Thoracic aorta (tissue), 2 donors: ENCODE measurements around the gene TJAP1. TPM values are rescaled to one million over a fixed set of nuclear protein-coding genes. Genes with fewer than 3 reads are reported as not detected.
"Not testable (repeated sequence)": the region's sequence is repeated elsewhere in the genome, so short reads cannot be mapped to it uniquely, and the experiment has no call there.

Experiments
- ATAC-seq: fragments of 150-250 bp; one replicate; pipeline ENCODE4 v1.8.0; 2017; ENCODE audit warnings: low read depth; ENCODE audit not compliant: insufficient number of reproducible peaks, low FRiP score
- DNase-seq: peaks from one replicate; pipeline ENCODE4 v3.0.0-alpha.2; 2020; ENCODE audit warnings: low spot score
- H3K27ac ChIP-seq, 2 donors: fragments of 200-600 bp; sonication (generic); 1 replicate in 1 of 2; 2 replicates in 1 of 2; pipeline ENCODE4 v1.5.1; 2016; ENCODE audit warnings: mild to moderate bottlenecking in 2 of 2, moderate library complexity in 2 of 2
- H3K27me3 ChIP-seq: fragments of 200-600 bp; sonication (generic); replicated peaks from 2 replicates; pipeline ENCODE4 v1.6.0; 2016; ENCODE audit warnings: mild to moderate bottlenecking; ENCODE audit not compliant: insufficient read depth
- H3K36me3 ChIP-seq: fragments of 200-600 bp; sonication (generic); one replicate; pipeline ENCODE4 v1.5.1; 2016
- H3K4me1 ChIP-seq, 2 donors: fragments of 200-600 bp; sonication (generic); 1 replicate in 1 of 2; 2 replicates in 1 of 2; pipeline versions ENCODE4 v1.5.1 to v1.6.0; 2016; ENCODE audit warnings: low read depth in 2 of 2, mild to moderate bottlenecking in 1 of 2; ENCODE audit not compliant: control insufficient read depth in 1 of 2
- H3K4me3 ChIP-seq: fragments of 200-600 bp; sonication (generic); 2 replicates; pipeline ENCODE4 v1.5.1; 2016; ENCODE audit warnings: mild to moderate bottlenecking
- H3K9me3 ChIP-seq: fragments of 200-600 bp; sonication (generic); 2 replicates; pipeline ENCODE4 v1.5.1; 2016
- total RNA-seq, 2 donors: library from RNA; depleted of rRNA; stranded (reverse); fragments of >200 nt; gene quantifications; one replicate each; pipeline versions ENCODE4 v1.1.0 to v1.2.3, GENCODE V29; 2016
- TF ChIP-seq, protein P1 (sequence below): fragments of 200-600 bp; sonication (generic); IDR thresholded peaks from one replicate; pipeline ENCODE4 v1.5.1; 2019; ENCODE audit warnings: antibody characterized with exemption

The TJAP1 gene
- total RNA-seq, 2 donors from 2014 or later: 19.5 to 21.0 TPM

DNA sequence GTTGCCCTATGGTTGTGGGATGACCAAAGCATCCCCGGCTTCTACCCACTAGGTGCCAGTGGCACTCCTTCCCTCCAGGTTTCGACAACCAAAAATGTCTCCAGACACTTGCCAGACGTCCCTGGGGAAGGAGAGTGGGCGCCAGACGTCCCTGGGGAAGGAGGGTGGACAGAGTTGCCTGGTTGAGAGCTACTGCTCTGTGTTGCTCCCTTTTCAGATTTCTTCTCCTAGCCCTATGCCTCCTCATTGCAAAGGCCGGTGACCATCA lies 19.7 kb downstream of the TJAP1 start:
- no peak for DNase-seq
- peaks cover 25 to 46% of the 10 kb centered on the region in 2 donors for H3K4me1 ChIP-seq
- peaks cover 24% of the 10 kb centered on the region for H3K36me3 ChIP-seq
- H3K9me3 ChIP-seq: no peaks in the 10 kb centered on the region
- TF ChIP-seq, protein P1, sequence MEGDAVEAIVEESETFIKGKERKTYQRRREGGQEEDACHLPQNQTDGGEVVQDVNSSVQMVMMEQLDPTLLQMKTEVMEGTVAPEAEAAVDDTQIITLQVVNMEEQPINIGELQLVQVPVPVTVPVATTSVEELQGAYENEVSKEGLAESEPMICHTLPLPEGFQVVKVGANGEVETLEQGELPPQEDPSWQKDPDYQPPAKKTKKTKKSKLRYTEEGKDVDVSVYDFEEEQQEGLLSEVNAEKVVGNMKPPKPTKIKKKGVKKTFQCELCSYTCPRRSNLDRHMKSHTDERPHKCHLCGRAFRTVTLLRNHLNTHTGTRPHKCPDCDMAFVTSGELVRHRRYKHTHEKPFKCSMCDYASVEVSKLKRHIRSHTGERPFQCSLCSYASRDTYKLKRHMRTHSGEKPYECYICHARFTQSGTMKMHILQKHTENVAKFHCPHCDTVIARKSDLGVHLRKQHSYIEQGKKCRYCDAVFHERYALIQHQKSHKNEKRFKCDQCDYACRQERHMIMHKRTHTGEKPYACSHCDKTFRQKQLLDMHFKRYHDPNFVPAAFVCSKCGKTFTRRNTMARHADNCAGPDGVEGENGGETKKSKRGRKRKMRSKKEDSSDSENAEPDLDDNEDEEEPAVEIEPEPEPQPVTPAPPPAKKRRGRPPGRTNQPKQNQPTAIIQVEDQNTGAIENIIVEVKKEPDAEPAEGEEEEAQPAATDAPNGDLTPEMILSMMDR: no peak
- H3K4me3 ChIP-seq: no peak overlapping the region
- no peak for ATAC-seq
- H3K27ac ChIP-seq: no peak overlapping the region
- H3K27me3 ChIP-seq: no peaks in the 10 kb centered on the region

DNA sequence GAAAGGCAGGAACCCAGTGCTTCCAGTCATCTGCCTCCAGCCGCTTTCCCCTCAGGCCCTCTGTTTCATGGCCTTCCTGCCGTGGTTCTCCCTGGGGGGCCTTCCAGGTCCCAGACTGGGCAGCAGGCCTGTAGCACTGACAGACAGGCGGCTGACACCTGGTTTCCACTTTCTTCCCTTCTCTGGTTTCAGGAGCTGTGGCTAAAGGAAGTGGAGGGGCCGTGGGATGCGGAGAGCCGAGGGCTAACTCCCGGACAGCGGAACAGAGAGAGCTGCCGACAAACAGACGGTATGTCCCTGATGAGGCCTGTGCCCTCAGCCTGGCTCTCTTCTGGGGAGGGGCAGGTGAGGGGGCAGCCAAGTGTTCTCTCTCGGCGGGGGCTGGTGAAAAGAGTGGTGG lies 20.3 kb downstream of the TJAP1 start:
- Histone ChIP-seq H3K4me3 (no peak overlapping the region), H3K27ac (no peak overlapping the region), H3K36me3 (peaks cover 29% of the 10 kb centered on the region), H3K4me1 (peaks cover 19 to 46% of the 10 kb centered on the region in 2 donors), H3K9me3 (no peaks in the 10 kb centered on the region), H3K27me3 (no peaks in the 10 kb centered on the region)
- DNase-seq (no peak), ATAC-seq (no peak)
- TF ChIP-seq, protein P1: no peak

DNA sequence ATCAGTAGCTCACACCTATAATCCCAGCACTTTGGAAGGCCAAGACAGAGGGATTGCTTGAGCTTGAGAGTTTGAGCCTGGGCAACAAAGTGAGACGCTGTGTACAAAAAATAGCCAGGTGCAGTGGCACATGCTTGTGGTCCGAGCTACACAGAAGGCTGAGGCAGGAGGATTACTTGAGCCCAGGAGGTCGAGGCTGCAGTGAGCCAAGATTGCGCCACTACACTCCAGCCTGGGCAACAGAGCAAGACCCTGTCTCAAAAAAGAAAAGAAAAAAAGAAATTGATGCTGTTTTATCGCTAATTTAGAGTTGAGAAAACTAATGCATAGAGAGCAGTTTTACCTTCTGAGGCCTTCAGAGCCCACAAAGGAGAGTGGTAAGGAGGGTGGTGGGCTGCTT lies 20.9 kb downstream of the TJAP1 start:
- not testable (repeated sequence) for DNase-seq, H3K27me3 ChIP-seq, ATAC-seq, H3K9me3 ChIP-seq, H3K4me3 ChIP-seq, H3K27ac ChIP-seq
- Histone ChIP-seq H3K4me1 (peaks cover 17 to 46% of the 10 kb centered on the region in 2 donors), H3K36me3 (peaks cover 34% of the 10 kb centered on the region)

DNA sequence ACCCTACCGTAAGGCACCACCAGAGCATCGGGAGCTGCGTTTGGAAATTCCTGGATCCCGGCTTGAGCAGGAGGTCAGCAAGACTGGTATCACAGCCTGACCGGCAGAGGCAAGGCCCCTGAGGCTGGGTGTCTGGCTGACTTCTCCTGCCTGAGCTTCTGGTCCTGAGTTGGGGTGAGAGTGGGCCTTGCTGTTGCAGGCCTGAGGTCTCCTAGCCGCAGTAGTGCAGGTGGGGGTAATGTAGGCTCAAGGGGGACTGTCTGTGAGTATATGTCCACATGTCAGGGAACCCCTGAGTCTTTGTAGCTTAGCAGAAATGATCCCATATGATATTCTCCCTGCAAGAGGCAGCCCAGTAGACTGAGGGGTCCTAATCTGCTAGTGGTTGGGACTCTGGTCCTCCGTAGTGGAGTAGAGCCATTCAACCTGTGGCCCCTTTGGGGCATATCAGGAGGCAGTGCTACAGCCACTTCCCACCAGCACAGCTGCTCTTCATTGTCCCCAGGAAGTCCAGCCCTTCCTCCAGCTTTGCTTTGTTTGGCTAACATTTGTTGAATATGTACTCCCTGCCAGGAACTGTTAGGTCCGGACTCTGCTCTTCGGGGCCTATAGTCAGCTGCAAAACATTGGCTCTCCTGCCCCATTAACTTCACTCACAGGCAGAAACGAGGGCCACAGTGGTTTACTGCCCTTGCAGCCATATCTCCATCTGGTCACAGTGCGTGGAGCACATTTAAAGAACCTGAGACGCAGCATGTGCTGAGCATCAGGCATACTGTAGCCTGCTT lies 21.9 kb downstream of the TJAP1 start:
- ATAC-seq (no peak), DNase-seq (no peak)
- peak overlapping the region; percentile 2 to 39 for H3K27ac ChIP-seq
- H3K4me1 ChIP-seq: peaks cover 17 to 46% of the 10 kb centered on the region in 2 donors
- TF ChIP-seq, protein P1: no peak
- H3K4me3 ChIP-seq: no peak overlapping the region
- H3K9me3 ChIP-seq: no peaks in the 10 kb centered on the region
- H3K36me3 ChIP-seq: peaks cover 41% of the 10 kb centered on the region
- no peaks in the 10 kb centered on the region for H3K27me3 ChIP-seq

DNA sequence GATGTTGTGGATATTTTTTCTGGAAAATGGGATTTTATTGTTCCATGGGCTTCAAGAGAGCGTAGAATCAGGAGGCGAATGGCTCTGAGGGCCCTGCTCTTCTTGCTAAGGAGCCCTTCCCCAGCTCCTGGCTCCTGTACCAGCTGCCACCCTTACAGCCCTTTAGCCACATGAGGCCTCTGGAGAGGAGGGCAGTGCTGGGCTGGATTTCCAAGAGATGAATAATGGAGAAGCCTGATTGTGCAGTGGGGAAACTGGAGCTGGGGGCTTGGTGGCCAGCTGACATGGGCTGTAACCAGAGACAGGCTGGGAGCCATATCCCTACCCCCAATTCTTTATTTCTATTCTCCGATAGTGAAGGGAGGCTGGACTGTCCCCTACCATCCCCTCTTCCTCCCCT lies 23.6 kb downstream of the TJAP1 start:
- no peak for ATAC-seq
- DNase-seq: no peak
- Histone ChIP-seq H3K4me1 (peaks cover 10 to 39% of the 10 kb centered on the region in 2 donors), H3K36me3 (peaks cover 41% of the 10 kb centered on the region), H3K27me3 (no peaks in the 10 kb centered on the region), H3K9me3 (no peaks in the 10 kb centered on the region), H3K4me3 (no peak overlapping the region), H3K27ac (no peak overlapping the region)
- TF ChIP-seq, protein P1: no peak

DNA sequence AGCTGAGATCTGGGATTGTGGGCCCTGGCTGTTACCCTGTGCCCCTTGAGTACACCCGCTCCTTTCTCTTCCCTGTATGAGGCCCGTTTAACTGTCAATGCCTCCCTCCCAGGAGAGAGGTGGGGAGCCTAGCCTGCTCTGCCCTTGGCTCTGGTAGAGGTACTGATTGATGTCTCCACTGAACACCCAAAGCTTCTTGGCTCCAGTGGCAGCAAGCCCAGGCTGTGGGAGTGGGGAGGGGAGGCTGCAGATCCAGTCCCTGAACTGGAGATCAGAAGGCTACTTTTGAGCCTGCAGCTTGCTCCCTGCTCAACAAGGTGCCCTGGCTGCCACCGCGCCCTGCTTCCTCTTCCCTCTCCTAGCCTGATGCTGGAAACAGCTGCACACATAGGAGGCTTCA lies 25.3 kb downstream of the TJAP1 start:
- H3K36me3 ChIP-seq: peaks cover 41% of the 10 kb centered on the region
- DNase-seq: no peak
- ATAC-seq: no peak
- no peaks in the 10 kb centered on the region for H3K27me3 ChIP-seq
- H3K9me3 ChIP-seq: no peaks in the 10 kb centered on the region
- peaks cover 0 to 25% of the 10 kb centered on the region in 2 donors for H3K4me1 ChIP-seq
- TF ChIP-seq, protein P1: no peak
- no peak overlapping the region for H3K27ac ChIP-seq
- no peak overlapping the region for H3K4me3 ChIP-seq
